Progenitor cell of endocrine pancreas (in vitro differentiated cells): ENCODE measurements around the gene BLOC1S4. TPM values are rescaled to one million over a fixed set of nuclear protein-coding genes. Genes with fewer than 3 reads are reported as not detected.
A peak's percentile ranks its signal among the peaks of the same experiment; 100 is the strongest.

ENCODE experiments used
- DNase-seq: peaks from one replicate; pipeline ENCODE4 v3.0.0; 2021; ENCODE audit warnings: low spot score; ENCODE audit not compliant: unreplicated experiment
- H3K27ac Mint-ChIP-seq: 2 replicates; pipeline ENCODE4 v1.8.0; 2021; ENCODE audit warnings: mild to moderate bottlenecking, moderate library complexity, mixed read lengths
- H3K27me3 Mint-ChIP-seq: 2 replicates; pipeline ENCODE4 v1.8.0; 2021; ENCODE audit warnings: mixed read lengths
- H3K36me3 Mint-ChIP-seq: 2 replicates; pipeline ENCODE4 v1.8.0; 2022; ENCODE audit warnings: mixed read lengths; ENCODE audit not compliant: insufficient read depth
- H3K4me1 Mint-ChIP-seq: 2 replicates; pipeline ENCODE4 v1.8.0; 2021; ENCODE audit warnings: low read depth, mixed read lengths
- H3K4me3 Mint-ChIP-seq: 2 replicates; pipeline ENCODE4 v1.8.0; 2021; ENCODE audit warnings: low read depth, mild to moderate bottlenecking, moderate library complexity, mixed read lengths
- H3K9me3 Mint-ChIP-seq: 2 replicates; pipeline ENCODE4 v1.8.0; 2021; ENCODE audit warnings: low read depth, mixed read lengths
- CTCF ChIP-seq: fragments of 200-600 bp; sonication (generic); IDR thresholded peaks from one replicate; pipeline ENCODE4 v1.5.0; 2021; ENCODE audit warnings: antibody characterized with exemption, mild to moderate bottlenecking; ENCODE audit not compliant: unreplicated experiment
- total RNA-seq: library from RNA; stranded (reverse); gene quantifications from 2 replicates; pipeline ENCODE4 v1.2.1, GENCODE V29; 2021

Gene BLOC1S4
- total RNA-seq, 1 donor from 2014 or later, result 18.8 TPM

- Mint-ChIP-seq H3K4me3 (no peak overlapping the region), H3K9me3 (no peaks in the 10 kb centered on the region), H3K27ac (no peak overlapping the region), H3K36me3 (peaks cover 17% of the 10 kb centered on the region), H3K4me1 (peaks cover 8% of the 10 kb centered on the region), H3K27me3 (no peaks in the 10 kb centered on the region)
- TF ChIP-seq CTCF, result no peak
- no peak for DNase-seq
These were observed 34.8 kb upstream of the BLOC1S4 start for GRCh38 chr4:6681191-6681590.

- H3K4me1 Mint-ChIP-seq, result peaks cover 6% of the 10 kb centered on the region
- no peaks in the 10 kb centered on the region for H3K27me3 Mint-ChIP-seq
- no peak for TF ChIP-seq CTCF
- H3K27ac Mint-ChIP-seq, result no peak overlapping the region
- peaks cover 8% of the 10 kb centered on the region for H3K36me3 Mint-ChIP-seq
- no peak overlapping the region for H3K4me3 Mint-ChIP-seq
- H3K9me3 Mint-ChIP-seq, result no peaks in the 10 kb centered on the region
- DNase-seq, result no peak
These were observed 32.9 kb upstream of the BLOC1S4 start for GRCh38 chr4:6682862-6683590.

- Mint-ChIP-seq H3K27me3 (no peaks in the 10 kb centered on the region), H3K36me3 (peaks cover 4% of the 10 kb centered on the region), H3K4me1 (peaks cover 21% of the 10 kb centered on the region), H3K4me3 (no peak overlapping the region), H3K9me3 (no peaks in the 10 kb centered on the region), H3K27ac (no peak overlapping the region)
- no peak for TF ChIP-seq CTCF
- DNase-seq, result no peak
These were observed 31.3 kb upstream of the BLOC1S4 start for GRCh38 chr4:6684656-6685055.

GRCh38 chr4:6686104-6686787 is 29.7 kb upstream of the BLOC1S4 start:
- Mint-ChIP-seq H3K4me3 (no peak overlapping the region), H3K9me3 (no peaks in the 10 kb centered on the region), H3K27me3 (no peaks in the 10 kb centered on the region), H3K36me3 (peaks cover 4% of the 10 kb centered on the region), H3K4me1 (peaks cover 28% of the 10 kb centered on the region), H3K27ac (no peak overlapping the region)
- no peak for DNase-seq
- no peak for TF ChIP-seq CTCF

- DNase-seq, result no peak
- Mint-ChIP-seq H3K27me3 (no peaks in the 10 kb centered on the region), H3K9me3 (no peaks in the 10 kb centered on the region), H3K4me3 (peak overlapping the region; percentile 25), H3K27ac (peak overlapping the region; percentile 99), H3K4me1 (peaks cover 34% of the 10 kb centered on the region), H3K36me3 (peaks cover 2% of the 10 kb centered on the region)
- peak; percentile 55 for TF ChIP-seq CTCF
These were observed 27.8 kb upstream of the BLOC1S4 start for GRCh38 chr4:6687947-6688878.
